Liver (tissue), 3 donors: ENCODE measurements around the gene GPD1L.

Source experiments
- CTCF ChIP-seq: fragments of 150-350 bp; IDR thresholded peaks from 2 replicates; pipeline ENCODE4 v1.5.1; 2017; ENCODE audit warnings: improper control_type of control experiment, low read depth, low read length; ENCODE audit not compliant: missing input control
- NR2F2 ChIP-seq: IDR thresholded peaks from 2 replicates; pipeline ENCODE4 v1.6.1; 2016; ENCODE audit warnings: antibody characterized with exemption
- RAD21 ChIP-seq, 2 donors: IDR thresholded peaks; 2 replicates each; pipeline ENCODE4 v1.6.1; 2016; ENCODE audit warnings: antibody characterized with exemption in 2 of 2, mild to moderate bottlenecking in 2 of 2
- YY1 ChIP-seq: IDR thresholded peaks from 2 replicates; pipeline ENCODE4 v1.6.1; 2016; ENCODE audit warnings: antibody characterized with exemption, mild to moderate bottlenecking
- donor health status: healthy.
- donor health status: healthy.

- no peak for TF ChIP-seq CTCF
- TF ChIP-seq YY1 = no peak
- no peak for TF ChIP-seq RAD21 (IDR thresholded peaks at IDR 0.05)
- TF ChIP-seq NR2F2 = no peak
Measured at GRCh38 chr3:32106929-32107362, 526 bp downstream of the GPD1L start.
